GM18517 (cell line): ENCODE results near the gene PTPRN2.

Experiments
- ATAC-seq: cut with Tn5 transposase; IDR thresholded peaks from one replicate; pipeline ENCODE4 v1.9.1; 2021; ENCODE audit warnings: mild to moderate bottlenecking, moderate library complexity; ENCODE audit not compliant: unreplicated experiment

PTPRN2 gene

DNA sequence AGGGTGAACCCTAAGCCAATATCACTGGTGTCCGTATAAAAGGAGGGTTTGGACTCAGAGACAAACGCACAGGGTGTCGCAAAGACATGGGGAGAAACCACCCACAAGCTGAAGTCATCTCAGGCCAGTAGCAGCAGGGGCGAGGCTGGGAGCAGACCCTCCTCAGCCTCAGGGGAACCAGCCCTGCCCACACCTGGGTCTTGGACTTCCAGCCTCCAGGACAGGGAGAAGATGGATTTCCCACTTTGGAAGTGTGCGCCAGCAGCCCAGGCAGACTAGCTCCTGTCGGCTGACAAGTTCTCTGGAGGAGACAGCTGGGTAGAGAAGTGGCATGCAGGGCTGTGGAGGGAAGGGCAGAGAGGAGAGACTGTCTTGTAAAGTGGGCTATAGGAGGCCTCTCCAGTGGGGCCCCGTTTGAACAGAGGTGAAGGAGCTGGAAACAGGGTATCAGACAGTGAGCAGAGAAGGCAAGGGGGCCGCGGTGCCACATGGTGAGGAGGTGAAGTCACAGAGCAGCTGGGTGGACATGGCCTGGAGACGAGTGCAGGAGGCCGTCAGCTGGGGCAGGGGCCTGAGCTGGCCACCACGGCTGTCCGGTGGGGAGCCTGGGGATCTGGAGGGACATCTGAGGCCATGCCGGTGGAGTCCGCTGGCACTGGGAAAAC lies 475.6 kb downstream of the PTPRN2 start:
- ATAC-seq = no peak

DNA sequence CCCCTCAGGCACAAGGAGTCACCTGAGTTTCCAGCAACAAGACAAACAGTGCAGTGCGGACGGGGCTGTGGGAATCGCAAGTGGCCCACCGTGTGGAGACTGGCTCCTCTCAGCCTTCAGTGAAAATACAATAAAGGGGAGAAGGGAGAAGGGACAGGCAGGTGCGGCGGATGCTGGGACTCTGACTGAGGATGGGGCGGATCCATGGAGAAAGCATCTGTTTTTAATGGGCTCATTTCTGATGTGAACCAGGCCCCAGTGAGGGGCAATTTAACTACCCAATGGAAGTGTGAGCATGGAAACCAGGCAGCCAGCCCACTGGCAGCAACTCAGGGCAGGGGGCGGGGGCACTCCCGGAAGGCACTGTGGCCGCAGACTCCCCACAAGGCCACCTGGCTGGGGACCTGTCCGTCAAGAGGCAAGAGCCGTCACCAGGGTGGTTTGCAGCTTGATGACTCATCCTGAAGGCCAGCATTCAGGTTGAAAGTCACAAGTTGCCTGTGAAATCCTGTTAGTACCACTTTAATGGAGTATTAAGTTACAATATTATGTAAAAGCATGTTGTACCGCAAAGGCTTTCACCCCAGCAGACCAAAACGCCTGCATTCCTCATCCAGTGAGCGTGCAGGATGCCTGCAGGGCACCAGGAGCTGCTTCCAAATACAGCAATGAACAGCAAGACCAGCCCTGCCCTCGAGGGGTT lies 476.4 kb downstream of the PTPRN2 start:
- no peak for ATAC-seq

DNA sequence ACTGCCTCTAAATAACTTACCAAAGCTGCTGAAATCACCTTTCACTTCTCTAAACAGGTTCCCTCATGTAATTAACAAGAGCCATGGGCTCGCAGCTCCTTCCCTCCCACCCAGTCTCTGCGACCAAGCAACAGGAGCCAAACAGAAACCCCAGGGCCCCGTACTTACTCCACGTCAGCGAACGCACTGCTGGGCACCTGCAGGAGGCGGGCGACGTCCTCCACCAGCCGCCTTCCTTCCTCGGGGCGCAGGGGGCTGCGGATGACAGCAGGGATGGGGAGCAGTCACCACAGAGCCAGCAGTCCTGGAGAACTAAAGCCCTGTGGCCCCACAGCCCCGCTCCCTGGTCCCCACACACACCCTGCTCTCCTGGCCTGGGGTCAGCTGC lies 477.0 kb downstream of the PTPRN2 start:
- ATAC-seq = no peak

DNA sequence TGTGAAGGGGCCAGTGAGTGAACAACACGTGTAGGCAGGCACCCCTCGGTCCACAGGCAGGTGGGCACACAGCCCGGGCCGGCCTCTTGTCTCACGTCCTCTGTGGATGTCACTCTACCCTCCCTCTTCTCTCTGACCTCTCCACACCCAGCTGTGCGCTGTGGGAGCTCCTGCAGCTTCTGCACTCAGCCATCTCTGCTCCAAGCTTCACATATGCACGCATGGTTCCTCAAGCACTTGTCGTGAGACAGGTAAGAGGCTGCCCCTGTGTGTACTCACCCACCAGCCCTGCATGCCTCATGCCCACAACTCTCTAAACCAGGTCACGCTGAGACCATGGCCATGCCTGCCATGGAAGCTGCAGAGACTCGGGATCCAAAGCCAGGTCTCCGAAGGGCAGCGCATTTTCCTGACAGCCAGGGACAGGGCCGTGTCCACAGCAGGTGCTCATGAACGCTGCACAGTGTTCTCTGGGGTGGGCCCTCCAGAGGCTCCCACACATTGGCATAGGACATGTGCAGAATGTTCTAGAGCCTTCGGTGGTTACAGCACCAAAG lies 477.5 kb downstream of the PTPRN2 start:
- ATAC-seq = no peak

DNA sequence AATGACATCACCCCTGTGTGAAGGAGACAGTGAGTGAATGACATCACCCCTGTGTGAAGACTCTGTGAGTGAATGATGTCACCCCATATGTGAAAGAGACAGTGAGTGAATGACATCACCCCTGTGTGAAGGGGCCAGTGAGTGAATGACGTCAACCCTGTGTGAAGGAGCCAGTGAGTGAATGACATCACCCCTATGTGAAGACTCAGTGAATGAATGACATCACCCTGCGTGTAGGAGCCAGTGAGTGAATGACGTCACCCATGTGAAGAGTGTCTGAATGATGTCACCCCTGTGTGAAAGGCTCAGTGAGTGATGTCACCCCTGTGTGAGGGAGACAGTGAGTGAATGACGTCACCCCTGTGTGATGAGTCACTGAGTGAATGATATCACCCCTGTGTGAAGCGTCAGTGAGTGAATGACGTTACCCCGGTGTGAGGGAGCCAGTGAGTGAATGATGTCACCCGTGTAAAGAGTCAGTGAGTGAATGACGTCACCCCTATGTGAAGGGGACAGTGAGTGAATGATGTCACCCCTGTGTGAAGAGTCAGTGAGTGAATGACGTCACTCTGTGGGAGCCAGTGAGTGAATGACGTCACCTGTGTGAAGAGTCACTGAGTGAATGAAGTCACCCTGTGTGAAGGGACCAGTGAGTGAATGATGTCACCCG lies 478.1 kb downstream of the PTPRN2 start:
- ATAC-seq = no peak

DNA sequence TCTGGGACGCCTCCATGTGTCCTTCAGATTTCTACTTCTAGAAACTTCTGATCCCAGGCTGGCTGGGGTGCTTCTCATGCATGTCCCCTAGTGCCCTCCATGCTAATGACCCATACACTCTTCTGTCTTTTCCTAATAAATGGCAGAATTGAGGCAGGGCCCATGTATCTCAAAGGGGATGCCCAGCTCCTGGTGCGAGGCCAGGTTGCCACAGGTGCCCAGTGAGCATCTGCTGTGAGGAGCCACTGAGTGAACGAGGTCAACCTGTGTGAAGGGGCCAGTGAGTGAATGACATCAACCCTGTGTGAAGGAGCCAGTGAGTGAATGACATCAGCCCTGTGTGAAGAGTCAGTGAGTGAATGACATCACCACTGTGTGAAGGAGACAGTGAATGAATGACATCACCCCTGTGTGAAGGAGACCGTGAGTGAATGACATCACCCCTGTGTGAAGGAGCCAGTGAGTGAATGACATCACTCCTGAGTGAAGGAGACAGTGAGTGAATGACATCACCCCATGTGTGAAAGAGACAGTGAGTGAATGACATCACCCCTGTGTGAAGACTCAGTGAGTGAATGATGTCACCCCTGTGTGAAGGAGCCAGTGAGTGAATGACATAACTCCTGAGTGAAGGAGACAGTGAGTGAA lies 478.9 kb downstream of the PTPRN2 start:
- ATAC-seq = no peak

DNA sequence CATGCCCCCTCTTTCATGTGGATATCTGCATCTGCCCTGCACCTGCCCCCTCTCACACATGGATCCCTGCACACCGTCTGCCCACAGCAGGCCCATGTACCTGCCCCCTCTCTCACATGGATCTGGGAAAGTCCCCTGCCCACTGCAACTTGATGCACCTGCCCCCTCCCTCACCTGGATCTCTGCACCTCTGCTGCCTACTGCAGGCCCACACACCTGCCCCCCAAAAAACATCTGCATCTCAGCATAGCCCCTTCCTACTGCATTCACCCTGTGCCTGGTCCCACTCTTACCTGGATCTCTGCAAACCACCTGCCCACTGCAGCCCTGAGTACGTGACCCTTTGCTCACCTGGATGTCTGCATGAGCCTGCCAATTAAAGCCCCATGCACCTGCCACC lies 479.8 kb downstream of the PTPRN2 start:
- no peak for ATAC-seq

DNA sequence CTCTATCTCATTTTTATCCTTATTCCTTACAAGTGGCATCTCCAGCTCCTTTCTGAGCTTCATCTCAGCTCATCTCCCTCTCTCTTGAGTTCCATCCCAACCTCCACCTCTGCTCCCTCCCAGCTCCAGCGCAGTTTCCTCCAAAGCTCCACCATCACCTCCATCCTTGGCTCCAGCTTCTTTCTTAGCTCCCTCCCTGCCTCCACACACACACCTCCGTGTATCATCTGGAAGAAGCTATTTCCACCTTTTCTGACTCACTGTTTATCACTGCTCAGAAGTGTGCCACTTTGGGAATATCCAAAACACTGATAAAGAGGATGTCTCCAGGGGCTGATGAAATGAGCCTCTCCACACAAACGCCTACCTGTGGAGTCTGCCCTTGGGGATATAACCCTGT lies 481.4 kb downstream of the PTPRN2 start:
- ATAC-seq = no peak

DNA sequence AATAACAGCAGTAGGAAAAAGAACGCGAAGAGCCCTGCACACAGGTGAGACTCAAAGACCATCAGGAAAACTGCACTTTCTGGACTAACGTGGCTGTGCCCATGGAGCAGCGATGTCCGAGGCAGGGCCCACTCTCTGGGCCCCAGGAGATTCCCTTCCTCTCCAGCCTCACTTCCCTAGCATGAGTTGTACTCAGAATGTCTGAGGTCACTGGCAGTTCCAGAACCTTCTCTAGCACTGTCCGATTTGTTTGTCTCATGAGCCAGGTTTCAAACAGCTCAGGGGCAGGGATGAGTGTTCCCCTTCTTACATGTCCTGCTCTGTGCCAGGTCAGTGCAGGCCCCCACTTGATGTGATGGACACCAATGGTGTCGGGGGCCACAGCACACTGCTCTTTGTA lies 484.2 kb downstream of the PTPRN2 start:
- no peak for ATAC-seq

DNA sequence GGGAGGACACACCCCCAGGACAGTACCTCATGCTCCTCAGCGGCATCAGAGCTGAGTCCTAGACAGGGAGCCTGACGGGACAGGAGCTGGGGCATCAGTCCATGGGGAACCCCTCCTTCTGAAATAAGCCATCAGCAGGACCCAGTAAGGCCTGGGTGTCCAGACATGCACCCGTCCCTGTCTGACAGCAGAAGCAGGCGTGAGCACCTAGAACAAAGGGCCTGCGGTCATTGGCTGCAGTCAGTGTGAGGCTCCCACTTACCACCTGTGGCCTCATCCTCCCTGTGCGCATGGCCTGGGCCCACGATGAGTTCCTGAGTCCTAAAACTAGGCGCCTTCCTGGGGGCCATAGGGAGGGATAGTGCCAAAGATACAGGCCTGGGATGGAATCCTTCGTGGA lies 484.7 kb downstream of the PTPRN2 start:
- ATAC-seq = no peak

DNA sequence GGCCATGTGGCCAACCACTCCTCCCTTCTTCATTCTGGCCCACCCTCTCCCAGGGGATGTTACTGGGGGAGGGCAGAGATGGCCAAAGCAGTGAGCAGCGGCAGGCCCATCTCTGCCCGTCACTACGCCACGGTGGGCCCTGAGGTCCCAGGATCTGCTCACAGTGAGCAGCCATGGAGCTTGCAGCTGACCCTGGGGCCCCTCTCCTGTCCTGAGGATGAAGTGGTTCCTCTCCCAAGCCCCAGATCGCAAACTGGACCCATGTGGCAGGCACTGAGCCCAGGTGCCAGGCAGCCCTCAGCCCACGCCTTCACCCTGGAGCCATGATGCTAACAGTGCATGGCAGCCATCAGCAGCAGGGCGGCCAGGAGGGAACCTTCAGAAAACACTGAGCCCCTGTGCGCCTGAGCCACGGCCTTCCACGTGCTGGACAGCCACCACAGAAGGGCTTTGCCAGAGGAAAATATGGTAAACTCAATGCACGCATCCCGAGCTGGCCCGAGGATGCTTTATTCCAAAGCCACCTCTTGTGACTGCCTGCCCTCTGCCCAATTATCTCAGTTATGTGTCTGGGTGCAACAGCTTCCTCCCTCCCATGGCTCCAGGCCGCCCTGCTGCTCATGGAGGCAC lies 485.7 kb downstream of the PTPRN2 start:
- ATAC-seq = no peak

DNA sequence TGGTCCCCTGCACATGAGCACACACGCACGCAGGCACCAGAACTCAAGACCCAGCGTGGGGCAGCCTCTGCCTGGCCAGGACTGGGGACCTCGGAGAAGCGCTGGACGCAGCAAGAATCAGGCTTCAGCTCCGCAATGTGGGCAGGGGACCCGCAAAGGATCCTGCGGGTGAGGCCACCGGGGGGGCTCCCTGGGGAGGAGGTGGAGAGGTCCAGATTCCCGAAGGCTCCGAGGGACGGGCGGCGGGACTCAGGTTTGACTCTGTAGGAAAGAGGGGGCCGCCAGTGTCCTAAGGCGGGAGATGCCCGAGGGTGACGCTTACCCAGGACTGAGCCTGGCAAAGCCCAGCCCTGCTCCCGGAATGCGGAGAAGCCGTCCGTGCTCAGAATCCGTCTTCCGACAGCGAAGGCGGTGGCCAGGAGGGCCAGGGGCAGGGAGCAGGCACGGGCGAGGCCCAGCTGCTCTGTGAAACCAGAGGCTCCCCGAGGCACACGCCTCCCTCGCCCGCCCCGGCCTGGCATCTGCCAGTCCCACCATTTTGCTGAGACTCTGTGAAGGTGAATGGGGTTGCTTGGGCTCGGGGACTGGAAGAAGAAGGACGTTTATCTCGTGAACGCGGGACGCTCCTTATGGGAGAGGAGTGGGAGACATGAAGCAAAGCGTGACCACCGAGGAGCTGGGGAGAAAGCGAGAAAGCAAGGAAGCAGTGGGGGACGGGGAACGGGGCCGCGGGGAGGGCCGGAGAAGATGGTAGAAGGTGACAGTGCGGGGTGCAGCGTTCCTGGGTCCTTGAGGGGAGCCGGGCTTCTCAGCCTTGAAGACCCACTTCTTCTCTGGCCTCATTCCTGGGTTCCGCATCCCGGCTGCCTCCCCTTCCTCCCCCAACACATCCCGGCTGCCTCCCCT lies 489.2 kb downstream of the PTPRN2 start:
- ATAC-seq = no peak

DNA sequence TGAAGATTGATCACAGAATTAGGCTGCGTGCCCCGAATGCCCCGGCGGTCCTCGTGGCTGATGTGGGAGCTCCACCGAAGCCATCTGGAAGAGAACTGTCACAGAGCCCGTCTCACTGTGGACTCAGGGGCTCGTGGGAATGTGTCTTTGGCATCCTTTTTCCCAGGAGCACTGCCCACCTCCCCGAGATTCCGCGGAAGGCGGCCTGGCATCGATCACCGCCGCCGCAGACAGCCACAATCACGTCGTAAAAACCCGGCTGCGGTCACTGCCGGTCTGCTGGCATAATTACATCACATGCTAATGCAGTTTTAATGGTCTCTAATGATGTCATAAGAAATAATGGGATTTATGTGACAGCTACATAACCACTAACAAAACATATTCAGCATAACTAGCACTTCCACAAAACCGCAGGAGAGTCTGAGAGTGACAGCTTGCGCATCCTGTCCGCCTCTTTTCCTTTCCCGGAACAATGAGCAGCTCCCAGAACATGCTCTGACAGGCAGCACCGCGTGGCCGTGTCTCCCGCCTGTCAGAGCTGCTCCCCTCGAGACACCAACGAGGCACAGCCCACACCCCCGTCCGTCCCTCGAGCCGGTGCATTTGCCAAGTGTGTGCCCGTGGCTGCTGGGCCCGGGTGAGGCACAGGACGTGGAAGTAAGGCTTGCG lies 490.0 kb downstream of the PTPRN2 start:
- no peak for ATAC-seq

DNA sequence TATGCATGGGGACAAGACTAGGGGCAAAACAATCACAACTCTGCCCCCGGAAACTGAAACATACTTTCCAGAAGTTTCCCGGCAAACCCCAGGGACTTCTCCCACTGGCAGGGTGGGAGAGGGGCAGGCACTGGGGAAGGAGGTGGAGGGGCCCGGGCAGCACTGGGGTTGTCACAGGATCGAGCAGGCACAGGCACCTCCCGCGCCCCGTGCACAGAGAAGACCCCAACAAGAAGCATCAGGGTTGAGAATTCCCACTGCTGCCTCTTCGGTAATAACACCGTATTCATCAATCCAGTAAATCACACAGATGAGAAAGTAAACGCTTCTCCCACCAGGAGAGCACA lies 490.5 kb downstream of the PTPRN2 start:
- no peak for ATAC-seq

DNA sequence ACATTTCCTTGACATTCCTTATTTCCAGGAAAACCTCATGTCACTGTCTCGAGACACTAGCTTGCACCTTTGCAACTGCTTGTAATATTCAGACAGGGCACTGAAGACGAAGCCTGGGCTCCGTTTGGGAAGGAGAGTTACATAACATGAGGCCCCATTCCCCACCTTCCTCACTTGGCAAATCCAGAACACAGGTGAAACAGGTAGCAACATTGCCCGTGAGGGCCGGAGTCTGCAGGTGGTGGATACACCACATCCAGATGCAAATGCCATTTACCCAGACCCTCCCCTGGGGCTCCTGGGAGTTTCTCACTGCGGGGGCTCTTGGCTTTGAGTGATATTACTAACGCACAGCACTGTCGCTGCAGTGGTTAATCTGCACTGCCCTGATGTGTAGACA lies 491.0 kb downstream of the PTPRN2 start:
- no peak for ATAC-seq

DNA sequence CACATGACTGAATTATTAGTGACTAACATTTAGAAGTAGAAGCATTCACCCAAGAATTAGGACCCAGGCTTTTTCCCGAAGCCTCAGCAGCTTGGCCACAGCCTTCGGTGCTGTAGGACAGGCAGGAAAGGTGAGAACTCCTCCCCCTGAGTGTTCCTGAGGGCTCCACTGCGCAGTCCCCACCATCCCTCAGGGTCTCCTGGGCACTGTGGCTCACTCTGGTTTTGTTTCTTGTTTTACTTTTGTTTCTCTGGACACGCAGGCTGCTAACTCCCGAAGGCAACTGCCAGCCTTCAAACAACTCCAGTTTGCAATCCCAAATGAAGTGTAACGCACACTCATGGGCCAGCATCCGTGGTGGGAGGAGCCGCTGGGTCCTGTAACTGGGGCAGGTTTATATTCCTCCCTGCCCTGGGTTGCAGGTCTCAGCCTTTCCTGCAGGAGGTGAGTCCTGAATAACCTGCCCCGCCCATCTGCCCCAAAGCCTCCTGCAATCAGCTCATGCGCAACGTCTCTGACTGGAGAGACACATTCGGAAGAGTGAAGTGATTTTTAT lies 492.9 kb downstream of the PTPRN2 start:
- ATAC-seq = no peak

DNA sequence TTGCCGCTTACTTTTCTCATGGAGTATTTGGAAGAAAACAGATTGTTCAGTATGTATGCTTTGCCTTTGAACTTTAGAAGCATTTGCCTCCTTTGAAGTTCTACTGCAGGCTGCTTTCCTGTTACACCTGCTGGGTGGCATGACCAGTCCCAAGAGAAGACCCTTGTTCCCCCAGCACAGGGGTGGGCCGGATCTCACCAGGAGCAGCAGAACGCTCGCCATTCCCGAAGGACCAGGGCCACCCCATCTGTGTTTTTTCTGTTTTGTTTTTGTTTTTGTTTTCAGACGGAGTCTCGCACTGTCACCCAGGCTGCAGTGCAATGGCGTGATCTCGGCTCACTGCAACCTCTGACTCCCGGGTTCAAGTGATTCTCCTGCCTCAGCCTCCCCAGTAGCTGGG lies 493.6 kb downstream of the PTPRN2 start:
- no peak for ATAC-seq

DNA sequence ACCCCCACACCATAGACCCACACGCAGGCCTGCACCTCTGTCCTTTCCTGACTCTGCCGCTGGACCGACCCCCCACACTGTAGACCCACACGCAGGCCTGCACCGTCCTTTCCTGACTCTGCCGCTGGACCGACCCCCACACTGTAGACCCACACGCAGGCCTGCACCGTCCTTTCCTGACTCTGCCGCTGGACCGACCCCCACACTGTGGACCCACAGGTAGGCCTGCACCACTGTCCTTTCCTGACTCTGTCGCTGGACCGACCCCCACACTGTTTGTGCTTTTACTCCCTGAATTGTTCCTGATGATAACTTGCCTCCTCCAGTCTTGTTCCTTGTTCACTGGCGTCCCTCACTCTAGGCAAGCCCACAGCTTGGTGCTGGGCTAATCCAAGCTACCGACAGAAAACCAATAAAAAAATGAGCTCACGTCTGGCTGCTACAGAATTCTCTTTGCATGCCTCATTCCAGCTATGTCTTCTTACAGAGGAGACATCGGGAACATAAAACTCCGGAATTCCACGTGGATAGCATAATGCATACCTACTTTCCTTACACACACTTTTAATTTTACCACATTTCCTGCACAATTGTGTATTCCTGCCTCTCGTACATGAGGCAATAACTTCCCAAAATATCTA lies 494.3 kb downstream of the PTPRN2 start:
- no peak for ATAC-seq

DNA sequence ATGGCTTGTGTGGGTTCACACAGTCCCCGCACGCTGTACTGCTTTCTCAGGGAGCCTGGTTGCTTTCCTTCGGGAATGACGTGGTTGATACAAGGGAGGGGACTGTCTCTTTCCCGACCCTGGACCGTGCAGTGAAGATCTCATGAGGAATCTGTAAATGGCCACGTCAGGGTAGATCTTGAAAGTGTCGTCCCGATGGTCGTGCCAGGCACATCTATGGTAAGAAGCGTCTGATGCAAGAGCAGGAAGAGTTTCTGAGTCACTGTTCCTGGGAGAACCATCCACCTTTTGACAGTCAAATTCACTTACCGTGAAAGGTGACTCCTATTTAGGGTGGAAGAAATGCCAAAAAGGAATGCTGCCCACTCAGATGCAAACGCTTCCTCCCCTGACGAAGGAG lies 500.4 kb downstream of the PTPRN2 start:
- ATAC-seq = no peak
